Stimulated activated CD4-positive, alpha-beta T cell treated with anti-CD3 and anti-CD28 coated beads, Interleukin-12 subunit alpha, Interleukin-12 subunit beta, amount 100 ng/mL, for 24 hours (primary cell): ENCODE measurements around the gene ULK1.
"Not testable (repeated sequence)": the region's sequence is repeated elsewhere in the genome, so short reads cannot be mapped to it uniquely, and the experiment has no call there.

Experiments
- DNase-seq, 2 experiments: peaks; one replicate each; pipeline ENCODE4 v3.0.0-alpha.2; 2020; ENCODE audit warnings: low read depth in 2 of 2

Gene ULK1

DNA sequence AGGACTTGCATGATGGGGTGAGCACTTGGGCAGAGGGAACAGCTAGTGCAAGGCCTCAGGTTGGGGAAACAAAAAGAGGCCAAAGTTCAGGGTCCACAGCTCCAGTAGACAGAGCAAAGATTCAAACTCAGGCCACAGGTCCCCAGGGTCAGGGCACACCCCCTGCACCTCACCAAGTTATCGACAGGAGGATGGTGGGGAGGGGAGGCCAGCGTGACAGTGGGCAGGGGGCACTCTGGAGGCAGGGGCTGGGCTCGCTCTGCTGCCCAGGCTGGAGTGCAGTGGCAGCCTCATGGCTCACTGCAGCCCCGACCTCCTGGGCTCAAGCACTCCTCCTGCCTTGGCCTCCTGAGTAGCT is 32.4 kb upstream of the ULK1 start:
- DNase-seq, result no peak

DNA sequence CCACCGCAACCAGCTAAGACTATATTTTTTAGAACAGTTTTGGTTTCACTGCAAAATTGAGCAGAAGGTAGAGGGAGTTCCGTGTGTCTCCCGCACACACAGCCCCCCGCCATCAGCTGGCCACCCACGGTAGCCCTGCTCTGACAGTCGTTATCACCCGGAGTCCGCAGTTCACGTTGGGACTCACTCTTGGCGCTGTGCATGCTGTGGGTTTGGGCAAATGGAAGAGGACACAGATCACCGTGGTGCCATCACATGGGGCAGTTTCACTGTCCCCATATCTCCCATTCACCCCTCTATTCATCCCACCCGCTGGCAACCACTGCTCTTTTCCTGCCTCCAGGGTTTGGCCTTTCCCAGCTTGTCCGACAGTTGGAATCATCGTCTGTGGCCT is 31.8 kb upstream of the ULK1 start:
- DNase-seq, result no peak

DNA sequence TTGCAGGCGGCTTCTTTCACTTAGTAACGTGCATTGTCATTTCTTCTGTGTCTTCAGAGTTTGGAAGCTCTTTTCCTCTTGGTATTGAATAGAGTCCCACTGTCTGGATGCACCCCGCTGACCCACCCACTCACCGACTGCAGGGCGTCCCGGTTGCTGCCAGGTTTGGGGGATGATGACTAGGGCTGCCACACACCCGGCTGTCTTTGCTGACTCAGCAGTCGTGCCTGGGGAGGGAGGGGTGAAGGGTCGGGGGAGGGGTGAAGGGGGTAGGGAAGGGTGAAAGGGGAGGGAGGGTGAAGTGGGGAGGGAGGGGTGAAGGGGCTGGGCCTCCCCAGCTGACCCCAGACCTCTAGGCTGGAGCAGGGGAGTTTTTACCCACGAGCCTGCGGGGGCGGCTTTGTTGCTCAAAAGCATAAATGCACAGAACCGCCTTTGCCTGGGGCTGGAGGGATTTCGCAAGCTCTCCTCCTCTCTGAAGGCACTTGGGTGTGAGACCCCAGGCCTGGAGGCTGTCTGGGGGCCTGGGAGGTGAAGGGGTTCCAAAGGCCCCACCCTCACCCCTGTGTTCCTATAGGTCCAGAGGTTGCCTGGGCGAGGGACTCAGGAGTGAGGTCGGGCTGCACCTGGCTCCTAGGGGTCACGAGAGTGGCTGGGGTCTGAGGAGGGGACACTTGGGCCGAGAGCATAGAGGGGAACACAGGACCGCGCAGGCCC is 31.3 kb upstream of the ULK1 start:
- DNase-seq, result no peak

DNA sequence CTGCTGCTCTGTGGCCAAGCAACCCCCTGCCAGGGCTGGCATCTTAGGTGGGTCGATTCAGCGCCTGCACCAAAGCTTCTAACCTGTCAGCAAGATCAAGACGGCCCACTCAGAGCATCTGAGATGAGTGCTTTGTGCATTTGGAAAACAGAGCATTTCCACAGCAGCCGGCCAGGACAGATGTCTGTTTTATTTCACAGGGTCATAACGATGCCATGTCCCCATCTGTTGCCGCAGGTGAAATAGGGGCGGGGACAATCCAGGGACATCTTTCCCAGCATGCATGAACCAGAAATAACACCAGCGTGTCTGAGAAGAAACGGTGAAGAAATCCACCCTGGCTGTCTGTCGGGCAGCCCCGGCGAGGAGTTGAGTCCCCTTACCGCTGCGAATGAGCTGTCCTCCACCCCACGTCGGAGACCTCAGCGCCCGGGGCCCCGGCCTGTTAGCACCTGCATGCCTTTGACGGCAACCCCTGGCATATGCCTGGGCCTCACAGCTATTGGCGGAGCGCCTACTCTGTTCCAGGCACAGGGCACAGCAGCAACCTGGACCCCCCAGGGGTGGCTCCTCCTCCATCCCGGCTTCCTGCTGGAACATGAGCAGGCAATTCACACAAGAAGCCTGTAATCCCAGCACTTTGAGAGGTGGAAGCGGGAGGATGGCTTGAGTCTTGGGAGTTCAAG is 30.6 kb upstream of the ULK1 start:
- no peak for DNase-seq

DNA sequence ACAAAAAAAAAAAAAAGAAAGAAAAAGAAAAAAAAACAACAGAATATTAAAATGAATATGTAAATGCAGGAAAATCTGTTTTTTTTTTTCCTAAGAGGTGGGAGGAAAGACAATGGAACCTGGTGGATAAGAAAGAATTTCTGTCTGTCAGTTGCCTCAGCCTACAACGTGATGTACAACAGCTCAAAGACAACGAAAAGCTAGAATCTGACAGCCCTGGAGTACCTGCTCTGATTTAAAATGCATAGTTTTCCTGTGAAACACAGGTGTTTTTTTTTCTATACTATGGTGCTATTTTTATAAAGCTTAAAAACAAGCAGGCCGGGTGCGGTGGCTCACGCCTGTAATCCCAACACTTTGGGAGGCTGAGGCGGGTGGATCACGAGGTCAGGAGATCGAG is 30.0 kb upstream of the ULK1 start:
- DNase-seq, result no peak

DNA sequence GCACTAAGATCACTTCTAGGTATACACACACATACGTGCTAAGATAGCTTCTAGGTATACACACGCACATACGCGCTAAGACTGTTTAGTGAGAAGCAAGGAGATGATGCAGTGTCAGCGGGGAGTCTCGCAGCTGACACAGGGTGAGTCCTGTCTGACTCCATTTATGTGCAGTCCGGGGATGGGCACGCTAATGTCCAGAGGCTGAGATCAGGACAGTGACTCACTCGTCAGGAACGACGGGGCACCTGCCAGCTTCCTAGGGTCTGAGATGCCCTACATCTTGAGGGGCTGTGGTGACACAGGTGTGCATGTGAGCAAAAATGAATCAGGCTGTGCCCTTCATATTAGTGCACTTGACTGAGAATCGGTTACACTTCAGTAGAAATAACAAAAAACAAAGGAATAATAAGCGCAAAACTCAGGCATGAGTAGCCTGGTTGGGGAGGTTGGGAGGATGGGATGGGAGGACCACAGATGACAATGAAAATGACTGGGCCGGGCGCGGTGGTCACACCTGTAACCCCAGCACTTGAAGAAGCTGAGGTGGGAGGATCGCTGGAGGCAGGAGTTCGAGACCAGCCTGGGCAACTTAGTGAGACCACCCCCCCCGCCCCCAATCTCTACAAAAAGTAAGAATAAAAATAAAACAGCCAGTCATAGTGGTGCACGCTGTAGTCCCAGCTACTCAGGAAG is 29.1 kb upstream of the ULK1 start:
- DNase-seq, result no peak

DNA sequence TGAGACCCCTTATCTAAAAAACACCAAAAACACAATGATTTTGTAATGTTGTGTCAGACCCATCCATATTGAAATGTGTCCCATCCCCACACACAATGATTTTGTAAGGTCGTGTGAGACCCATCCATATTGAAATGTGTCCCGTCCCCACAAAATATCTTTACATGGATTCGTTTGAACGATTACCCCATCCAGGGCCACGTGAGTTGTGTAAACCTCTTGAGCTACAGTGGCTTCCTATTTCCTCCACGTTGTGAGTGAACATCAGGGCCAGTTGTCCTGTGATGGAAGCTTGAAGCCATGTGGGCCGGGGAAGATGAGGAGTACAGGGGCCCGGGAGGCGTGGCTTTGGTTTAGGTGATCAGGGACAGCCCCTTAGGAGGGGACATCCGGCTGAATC is 27.0 kb upstream of the ULK1 start:
- DNase-seq, result no peak

DNA sequence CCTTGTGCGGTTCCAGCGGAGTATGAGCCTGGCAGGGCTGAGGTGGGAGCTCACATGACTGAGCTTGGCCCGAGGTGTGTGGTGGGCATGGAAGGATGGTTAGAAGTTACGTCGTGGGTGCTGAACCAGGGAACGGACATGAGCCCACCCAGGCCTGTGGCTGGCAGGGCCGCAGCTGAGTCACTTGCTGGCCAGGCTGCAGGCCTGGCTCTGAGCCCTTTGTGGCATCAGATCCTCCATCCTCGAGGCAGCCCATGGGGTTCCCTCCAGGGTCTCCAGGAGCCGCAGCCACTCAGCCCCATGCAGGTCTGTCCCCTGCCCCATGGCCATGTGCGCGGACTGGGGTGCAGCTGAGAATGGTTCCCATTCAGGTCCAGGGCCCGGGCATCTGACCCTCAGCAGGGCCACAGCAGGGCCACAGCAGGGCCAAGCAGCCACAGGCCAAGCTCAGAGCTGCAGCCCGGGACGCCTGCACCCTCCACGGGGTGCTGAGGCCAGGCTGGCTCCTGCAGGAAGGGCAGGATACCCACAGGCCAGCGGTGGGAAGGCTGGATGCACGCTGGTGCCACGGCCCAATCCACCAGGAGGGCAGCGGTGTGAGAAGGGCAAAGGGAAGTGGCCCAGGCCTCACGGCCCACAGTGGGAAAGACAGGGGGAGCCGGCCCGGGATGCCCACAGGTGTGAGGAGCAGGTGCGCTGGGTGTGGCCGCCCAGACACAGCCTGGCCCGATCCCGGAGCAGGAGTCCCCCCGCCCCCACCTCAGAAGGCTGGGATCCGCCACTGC is 26.3 kb upstream of the ULK1 start:
- DNase-seq, result no peak

DNA sequence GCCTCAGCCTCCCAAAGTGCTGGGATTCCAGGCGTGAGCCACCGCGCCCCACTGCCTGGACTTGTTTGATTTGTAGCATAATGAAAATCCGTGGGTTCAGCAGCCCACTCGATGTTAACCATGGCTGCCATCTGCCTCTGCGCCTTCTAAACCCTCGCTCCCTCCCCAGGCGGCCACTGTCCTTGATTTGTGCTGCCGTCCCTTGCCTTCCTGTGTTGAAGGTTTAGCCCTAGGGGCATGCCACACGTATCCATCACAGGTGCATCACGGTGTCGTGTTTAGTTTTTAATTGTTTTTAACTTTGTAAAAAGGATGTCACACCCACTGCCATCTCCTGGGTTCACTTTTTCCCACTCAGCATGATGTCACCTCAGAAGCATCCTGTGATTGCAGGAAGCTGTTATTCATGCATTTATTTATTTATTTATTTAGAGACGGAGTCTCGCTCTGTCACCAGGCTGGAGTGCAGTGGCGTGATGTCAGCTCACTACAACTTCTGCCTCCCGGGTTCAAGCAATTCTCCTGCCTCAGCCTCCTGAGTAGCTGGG is 24.5 kb upstream of the ULK1 start:
- DNase-seq, result no peak

DNA sequence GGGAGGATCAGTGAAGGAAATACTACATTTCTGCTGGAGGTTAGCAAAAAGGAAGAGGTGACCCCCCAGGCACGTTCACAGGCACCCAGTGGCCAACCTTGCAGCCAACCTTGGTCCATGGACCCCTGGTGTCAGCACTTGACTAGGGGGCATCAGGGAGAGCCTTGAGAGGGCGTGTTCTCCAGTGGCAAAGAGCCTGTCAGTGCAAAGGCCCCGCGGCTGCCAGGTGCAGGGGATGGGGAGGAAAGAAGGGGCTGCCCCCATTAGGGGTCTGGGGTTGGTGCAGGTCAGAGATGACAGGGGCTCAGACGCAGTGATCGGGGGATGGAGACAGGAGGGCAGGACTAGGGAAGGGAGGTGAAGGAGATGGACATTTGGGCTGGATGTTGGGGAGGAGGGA is 22.7 kb upstream of the ULK1 start:
- DNase-seq, result no peak

DNA sequence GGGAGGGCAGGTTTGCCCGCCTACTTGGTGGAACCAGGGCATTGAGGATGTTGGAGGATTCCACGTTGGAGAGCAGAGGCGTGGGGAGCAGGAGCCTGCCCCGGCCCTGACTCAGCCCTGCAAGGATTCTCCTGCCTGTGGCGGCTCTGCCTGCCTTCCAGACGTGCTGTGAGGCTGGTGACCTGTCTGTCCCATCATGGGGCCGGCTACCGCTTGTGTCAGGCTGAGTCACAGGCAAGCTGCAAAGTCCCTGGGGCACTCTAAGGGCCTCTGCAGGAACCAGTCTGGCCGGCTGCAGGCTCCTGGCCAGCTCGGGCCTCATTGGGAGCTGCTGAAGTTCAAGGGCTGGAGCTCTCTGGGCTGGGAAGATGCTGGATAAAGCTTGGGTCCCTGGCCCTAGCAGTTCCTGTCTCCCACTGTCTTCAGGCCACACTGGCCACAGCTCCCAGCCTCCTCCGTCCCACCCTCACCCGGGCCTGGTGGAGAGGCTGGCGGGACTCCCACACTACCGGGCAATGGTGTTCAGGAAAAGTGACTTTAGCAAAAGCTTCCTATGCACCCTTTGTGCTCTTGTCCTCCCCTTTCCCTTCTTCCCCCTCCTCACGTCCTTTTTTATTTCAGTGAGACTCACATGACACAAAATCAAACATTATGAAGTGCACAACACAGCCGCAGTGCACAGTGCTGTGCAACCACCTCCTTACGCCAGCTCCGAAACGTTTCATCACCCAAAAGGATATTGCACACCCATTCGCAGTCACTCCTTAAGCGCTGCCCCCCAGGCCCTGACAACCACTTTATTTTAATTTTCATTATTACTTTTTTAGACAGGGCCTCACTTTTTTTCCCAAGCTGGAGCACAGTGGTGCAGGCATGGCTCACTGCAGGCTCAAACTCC is 22.0 kb upstream of the ULK1 start:
- no peak for DNase-seq

DNA sequence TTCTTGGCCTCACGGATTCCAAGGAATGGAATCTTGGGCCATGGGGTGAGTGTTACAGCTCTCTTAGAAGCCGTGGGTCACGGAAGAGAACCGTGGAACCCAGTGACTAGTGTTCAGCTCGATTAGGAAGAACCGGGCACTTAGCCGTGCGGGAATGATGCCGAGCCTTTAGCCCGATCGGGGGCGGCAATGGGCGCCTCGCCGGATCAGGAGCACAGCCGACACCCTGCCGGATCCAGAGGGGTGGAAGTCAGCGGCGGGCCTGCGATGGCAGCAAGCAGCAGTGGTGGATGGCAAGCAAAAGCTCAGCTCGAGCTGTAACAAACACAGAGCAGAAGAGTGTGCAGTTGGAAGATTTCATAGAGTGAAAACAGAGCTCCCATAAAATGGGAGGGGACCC is 21.1 kb upstream of the ULK1 start:
- DNase-seq, result no peak

DNA sequence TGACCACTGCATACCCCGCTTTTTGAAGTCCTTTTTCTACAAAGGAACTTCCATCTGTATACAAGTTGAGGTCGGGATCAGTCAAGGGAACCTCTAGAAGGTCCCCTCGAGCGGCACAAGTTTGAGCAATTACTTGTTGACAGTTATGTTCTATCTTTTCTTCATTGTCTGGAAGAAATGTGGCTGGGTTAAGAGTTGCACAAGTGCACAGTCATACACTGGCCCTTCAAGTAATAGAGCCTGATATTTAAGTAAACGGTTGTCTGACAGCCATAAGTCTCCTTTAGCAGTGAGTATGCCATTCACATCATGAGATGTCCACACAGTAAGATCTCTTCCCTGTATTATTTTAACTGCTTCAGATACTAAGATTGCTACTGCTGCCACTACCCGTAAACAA is 19.4 kb upstream of the ULK1 start:
- not testable (repeated sequence) for DNase-seq

DNA sequence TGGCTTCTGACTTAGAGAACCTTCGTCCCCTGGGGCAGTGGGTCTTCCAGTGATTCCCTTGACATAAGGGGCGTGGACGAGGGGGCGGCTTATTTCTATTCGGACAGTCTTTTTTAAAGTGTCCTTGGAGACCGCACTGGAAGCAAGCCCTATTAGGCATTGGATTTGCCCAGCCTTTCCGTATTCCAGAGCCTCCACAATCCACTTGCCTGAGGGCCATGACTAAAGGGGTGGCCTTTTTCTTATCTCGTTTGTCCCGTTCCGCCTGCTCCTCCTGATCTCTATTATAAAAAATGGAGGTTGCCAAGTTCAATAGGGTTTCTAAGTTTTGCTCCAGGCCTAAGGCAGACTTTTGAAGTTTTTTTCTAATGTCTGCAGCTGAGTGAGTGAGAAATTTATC is 17.2 kb upstream of the ULK1 start:
- not testable (repeated sequence) for DNase-seq

DNA sequence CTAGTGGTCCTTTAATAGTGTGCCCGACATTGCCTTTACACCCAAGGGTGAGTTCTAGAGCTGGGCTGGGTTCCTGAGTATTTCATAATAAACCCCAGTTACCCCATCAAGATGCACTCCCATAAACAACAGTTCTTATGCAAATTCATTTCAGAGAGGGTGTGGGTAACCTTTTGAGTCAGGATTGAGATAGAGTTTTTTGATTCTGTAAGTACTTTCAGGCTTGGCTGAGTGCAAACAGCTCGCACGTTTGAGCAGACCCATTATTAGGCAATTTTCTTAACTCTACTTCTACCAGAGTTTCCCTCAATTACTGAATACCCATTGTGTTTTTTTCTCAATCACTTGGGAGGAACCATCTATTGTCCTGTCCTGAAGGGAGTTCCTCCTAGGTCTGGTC is 16.0 kb upstream of the ULK1 start:
- DNase-seq, result not testable (repeated sequence)

DNA sequence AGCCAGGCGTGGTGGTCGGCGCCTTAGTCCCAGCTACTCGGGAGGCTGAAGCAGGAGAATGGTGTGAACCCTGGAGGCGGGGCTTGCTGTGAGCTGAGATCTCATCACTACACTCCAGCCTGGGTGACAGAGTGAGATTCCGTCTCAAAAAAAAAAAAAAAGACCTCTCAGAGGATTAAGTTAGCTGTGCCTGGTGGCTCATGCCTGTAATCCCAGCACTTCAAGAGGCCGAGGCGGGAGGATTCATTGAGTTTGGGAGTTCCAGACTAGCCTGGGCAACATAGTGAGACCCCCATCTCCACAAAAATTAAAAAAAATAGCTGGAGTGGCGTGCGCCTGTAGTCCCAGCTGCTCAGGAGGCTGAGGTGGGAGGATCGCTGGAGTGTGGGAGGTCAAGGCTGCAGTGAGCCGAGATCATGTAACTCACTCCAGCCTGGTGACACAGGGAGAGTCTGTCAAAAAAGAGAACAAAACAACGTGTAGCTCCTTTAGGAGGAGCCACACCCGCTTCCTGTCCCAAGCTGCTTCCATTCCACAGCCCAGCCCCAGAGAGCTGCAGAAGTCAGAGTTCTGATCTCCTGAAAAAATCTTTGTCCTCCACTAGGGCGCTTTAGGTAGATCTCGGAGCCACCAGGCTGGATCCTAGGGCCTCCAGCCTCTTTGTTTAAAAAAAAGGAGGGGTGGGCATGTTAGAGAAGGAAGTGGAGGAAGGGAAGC is 11.5 kb upstream of the ULK1 start:
- no peak for DNase-seq

DNA sequence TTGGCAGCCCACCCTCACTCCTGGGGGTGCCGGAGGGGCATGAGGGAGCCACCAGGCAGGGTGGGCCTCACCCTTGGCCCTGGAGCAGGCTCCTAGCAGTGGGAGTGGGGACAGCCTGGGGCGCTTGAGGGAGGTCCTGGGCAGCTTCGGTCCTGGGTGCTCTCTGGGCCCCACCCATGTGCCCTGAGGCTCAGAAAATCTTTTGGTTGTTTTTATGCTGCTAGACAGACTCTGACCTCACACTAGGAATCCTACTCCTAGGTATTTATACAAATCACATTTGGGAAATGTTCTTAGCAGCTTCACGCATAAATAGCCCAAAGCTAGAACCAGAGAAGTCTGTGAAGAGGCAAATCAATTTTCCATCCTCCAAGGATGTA is 10.9 kb upstream of the ULK1 start:
- no peak for DNase-seq

DNA sequence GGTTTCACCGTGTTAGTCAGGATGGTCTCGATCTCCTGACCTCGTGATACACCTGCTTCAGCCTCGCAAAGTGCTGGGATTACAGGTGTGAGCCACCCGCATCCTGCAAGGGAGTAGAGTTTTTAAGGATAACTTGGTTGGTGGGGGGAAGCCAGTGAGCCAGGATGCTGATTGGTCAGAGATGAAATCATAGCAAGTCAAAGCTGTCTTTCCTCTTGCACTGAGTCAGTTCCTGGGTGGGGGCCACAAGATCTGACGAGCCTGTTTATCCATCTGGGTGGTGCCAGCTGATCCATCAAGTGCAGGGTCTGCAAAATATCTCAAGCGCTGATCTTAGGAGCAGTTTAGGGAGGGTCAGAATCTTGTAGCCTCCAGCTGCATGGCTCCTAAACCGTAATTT is 9.3 kb upstream of the ULK1 start:
- not testable (repeated sequence) for DNase-seq

DNA sequence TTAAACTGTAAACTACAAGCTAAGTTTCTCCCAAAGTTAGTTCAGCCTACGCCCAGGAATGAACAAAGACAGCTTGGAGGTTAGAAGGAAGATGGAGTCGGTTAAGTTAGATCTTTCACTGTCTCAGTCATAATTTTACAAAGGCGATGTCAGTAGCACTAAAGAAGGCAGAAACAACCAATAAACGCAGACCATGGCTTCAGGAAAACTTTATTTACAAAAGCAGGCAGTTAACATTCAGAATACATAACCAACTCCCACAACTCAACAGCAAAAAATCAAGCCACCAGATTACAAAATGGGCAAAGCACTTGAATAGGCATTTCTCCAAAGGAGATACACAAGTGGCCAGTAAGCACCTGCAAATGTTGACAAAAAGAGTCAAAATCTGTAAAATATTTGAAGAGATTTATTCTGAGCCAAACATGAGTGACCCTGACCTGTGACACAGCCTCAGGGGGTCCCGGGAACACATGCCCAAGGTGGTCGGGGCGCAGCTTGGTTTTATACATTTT is 8.8 kb upstream of the ULK1 start:
- DNase-seq, result no peak

DNA sequence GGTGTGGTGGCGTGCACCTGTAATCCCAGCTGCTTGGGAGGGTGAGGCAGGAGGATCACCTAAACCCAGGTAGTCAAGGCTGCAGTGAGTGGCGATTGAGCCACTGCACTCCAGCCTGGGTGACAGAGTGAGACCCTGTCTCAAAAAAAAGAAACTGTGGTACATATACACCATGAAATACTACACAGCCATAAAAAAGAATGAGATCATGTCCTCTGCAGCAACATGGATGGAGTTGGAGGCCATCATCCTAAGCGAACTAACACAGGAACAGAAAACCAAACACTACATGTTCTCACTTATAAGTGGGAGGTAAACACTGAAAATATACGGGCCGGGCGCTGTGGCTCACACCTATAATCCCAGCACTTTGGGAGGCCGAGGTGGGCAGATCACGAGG is 2.7 kb upstream of the ULK1 start:
- not testable (repeated sequence) for DNase-seq
